ENCODE measurements around the gene PIK3AP1. TPM values are rescaled to one million over a fixed set of nuclear protein-coding genes. Genes with fewer than 3 reads are reported as not detected.
A peak's percentile ranks its signal among the peaks of the same experiment; 100 is the strongest.

PIK3AP1 gene
- total RNA-seq, 1 experiment from 2014 or later: 1.7 TPM

DNA sequence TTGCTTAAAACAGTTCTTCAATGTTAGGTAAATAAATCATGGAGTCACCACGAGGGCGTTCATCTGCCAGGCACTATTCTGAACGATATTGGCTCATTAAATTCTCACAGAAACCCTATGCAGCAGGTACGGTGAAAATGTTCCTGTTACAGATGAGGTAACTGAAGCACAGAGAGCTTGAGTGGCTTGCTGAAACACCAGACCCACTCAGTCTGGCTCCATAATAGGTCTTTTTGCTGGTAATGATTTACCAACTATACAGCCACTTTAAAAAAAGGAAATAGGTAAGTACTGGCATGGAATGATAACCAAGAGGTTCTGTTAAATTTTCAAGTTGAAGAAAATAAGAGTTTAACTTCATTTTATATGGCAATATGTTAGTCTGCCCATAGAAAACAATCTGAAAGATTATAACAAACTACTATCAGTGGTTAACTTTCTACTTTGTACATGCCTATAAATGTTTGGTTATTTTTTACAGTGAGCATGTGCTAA is 132.2 kb downstream of the PIK3AP1 start:
- peaks cover 30% of the 10 kb centered on the region for H3K4me1 ChIP-seq (replicated peaks; ENCODE audit: insufficient read depth)
- no peaks in the 10 kb centered on the region for H3K27me3 ChIP-seq (ENCODE audit: insufficient read depth, low read depth)
- no peak for DNase-seq
- BruUV-seq (replicated peaks): no TSS peak
- peaks cover 8% of the 10 kb centered on the region; the same call in 1 of the 2 replicates for H3F3A ChIP-seq (ENCODE audit: insufficient read depth, low read depth)
- peak overlapping the region; percentile 81; the same call in 1 of the 2 replicates for H2AFZ ChIP-seq
- TF ChIP-seq, protein P1, sequence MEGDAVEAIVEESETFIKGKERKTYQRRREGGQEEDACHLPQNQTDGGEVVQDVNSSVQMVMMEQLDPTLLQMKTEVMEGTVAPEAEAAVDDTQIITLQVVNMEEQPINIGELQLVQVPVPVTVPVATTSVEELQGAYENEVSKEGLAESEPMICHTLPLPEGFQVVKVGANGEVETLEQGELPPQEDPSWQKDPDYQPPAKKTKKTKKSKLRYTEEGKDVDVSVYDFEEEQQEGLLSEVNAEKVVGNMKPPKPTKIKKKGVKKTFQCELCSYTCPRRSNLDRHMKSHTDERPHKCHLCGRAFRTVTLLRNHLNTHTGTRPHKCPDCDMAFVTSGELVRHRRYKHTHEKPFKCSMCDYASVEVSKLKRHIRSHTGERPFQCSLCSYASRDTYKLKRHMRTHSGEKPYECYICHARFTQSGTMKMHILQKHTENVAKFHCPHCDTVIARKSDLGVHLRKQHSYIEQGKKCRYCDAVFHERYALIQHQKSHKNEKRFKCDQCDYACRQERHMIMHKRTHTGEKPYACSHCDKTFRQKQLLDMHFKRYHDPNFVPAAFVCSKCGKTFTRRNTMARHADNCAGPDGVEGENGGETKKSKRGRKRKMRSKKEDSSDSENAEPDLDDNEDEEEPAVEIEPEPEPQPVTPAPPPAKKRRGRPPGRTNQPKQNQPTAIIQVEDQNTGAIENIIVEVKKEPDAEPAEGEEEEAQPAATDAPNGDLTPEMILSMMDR (conservative IDR thresholded peaks at IDR 0.05): no peak
- TF ChIP-seq EZH2 (IDR thresholded peaks at IDR 0.05; ENCODE audit: low read depth): no peak
- ChIA-PET CTCF (no interaction called here), POLR2A (ENCODE audit: unreplicated experiment) (no interaction called here)
- peak overlapping the region; percentile 75 for H3K27ac ChIP-seq
- H3K4me3 ChIP-seq: peak overlapping the region; percentile 91
- H3K79me2 ChIP-seq (ENCODE audit: low read depth): peaks cover 34% of the 10 kb centered on the region
- H4K20me1 ChIP-seq (ENCODE audit: insufficient read depth): peaks cover 27% of the 10 kb centered on the region
- H3K9me2 ChIP-seq (ENCODE audit: insufficient read depth): no peaks in the 10 kb centered on the region
- no peaks in the 10 kb centered on the region for H3K9me3 ChIP-seq (ENCODE audit: insufficient read depth, low read depth)
- intact Hi-C loops (cut with micrococcal nuclease; ENCODE audit: unreplicated experiment): loop anchor here (5.0 kb wide), 2 partner anchors 44 to 244 kb away; partner anchors contain the start of gene LCOR
- no peaks in the 10 kb centered on the region for H3K36me3 ChIP-seq (ENCODE audit: low read depth)
- peak overlapping the region; percentile 89 for H3K4me2 ChIP-seq

DNA sequence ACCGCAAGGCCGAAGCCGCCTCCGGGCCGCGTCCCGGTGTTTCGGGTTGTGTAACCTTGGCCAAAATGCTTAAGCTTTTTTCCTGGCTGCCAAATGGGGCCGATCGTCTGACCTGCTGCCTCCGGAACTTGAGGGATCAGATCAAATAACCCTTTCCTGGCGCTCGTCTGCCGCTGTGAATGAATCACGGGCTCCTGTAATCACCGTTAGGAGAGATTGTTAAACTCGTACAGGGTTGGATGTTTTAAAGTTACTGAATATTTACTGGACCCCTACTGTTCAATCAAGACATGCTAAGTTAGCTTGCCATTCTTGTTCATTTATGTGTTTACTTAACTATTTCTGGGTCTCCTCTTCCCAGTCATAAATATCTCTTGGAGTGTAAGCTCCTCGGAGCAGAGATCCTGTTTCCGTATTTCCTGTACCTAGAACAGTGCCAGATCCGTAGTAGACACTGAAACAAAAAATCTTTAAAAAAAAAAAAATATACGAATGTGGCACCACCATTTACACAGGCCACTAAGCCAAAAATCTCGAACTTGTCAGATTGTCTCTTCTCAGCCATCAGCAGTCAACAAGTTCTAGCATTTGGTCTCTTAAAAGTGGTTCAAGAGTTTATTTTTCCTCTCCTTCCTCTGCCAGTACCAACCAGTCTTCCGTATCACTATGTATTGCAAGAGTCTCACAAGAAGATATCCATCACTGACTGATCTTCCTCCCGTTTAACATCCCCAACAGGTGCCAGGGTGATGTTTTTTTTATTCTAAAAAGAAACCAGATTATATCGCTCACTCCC is 132.9 kb downstream of the PIK3AP1 start:
- TF ChIP-seq EZH2 (IDR thresholded peaks at IDR 0.05; ENCODE audit: low read depth): no peak
- TF ChIP-seq, protein P1 (conservative IDR thresholded peaks at IDR 0.05): no peak
- no peaks in the 10 kb centered on the region for H3K9me3 ChIP-seq (ENCODE audit: insufficient read depth, low read depth)
- ChIA-PET CTCF (interaction anchor here (0.6 kb wide), 1 partner anchor 428 kb away, joined by 3 read pairs; no protein-coding TSS in a partner anchor), POLR2A (ENCODE audit: unreplicated experiment) (no interaction called here)
- H3K79me2 ChIP-seq (ENCODE audit: low read depth): peaks cover 41% of the 10 kb centered on the region
- intact Hi-C loops (cut with micrococcal nuclease; ENCODE audit: unreplicated experiment): loop anchor here (5.0 kb wide), 2 partner anchors 45 to 245 kb away; partner anchors contain the start of gene LCOR
- H2AFZ ChIP-seq: peak overlapping the region; percentile 81
- H3K27ac ChIP-seq: peak overlapping the region; percentile 75
- H3K27me3 ChIP-seq (ENCODE audit: insufficient read depth, low read depth): no peaks in the 10 kb centered on the region
- H3K4me1 ChIP-seq (replicated peaks; ENCODE audit: insufficient read depth): peaks cover 30% of the 10 kb centered on the region
- peak in 1 of 2 experiments; percentile 56 for DNase-seq
- peaks cover 33% of the 10 kb centered on the region for H4K20me1 ChIP-seq (ENCODE audit: insufficient read depth)
- no peaks in the 10 kb centered on the region for H3K36me3 ChIP-seq (ENCODE audit: low read depth)
- BruUV-seq (replicated peaks): TSS peak; percentile 70
- no peaks in the 10 kb centered on the region for H3K9me2 ChIP-seq (ENCODE audit: insufficient read depth)
- peak overlapping the region; percentile 89 for H3K4me2 ChIP-seq
- peak overlapping the region; percentile 91 for H3K4me3 ChIP-seq
- peaks cover 8% of the 10 kb centered on the region; the same call in 1 of the 2 replicates for H3F3A ChIP-seq (ENCODE audit: insufficient read depth, low read depth)

DNA sequence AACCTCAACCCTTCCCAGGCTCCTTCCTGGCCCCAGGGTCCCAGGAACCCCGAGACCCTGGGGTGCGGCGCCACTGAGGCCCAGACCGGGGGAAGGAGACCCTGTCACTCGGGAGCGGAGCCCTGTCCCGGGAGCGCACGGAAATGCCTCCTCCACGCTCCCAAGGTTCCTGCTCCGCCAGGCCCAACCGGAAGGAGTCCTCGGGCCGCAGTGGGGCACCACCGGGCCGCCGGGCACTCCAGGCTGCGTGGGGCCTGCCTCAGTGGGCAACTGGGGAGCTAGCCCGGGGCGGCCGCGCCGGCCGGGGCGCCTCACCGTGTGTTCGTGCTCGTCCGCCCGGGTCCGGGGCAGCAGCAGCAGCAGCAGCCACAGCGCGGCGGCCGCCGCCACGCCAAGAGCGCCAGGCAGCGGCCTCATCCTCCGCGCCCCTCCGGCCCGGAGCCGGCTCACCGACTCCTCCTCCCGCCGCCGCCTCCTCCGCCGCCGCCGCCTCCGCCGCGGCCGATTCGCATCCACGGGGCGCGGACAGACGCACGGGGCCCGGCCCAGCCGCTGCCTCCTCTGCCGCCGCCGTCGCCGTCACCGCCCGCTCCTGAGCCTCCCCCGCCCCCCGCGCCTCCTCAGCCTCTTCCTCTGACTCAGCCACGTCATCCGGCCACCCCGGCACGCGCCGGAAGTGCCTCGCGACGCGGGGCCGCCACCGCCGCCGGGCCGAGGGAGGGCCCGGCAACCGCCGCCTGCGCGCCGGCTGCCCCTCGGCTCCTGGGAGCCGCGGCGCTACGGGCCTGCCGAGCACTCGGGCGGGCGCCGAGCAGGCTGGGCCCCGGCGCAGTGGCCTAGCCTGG is 133.7 kb downstream of the PIK3AP1 start, which contains the start of gene TM9SF3:
TSS of gene TM9SF3 (minus strand) at position 594 of the 845 bp plus-strand sequence. CDS start at position 417, 177 bp downstream.
- Histone ChIP-seq H3K4me2 (peak within 1 kb of the TSS; percentile 97), H3K4me3 (peak within 1 kb of the TSS; percentile 91), H4K20me1 (ENCODE audit: insufficient read depth) (peaks cover 41% of the 10 kb centered on the region), H3K79me2 (ENCODE audit: low read depth) (peaks cover 49% of the 10 kb centered on the region), H3F3A (ENCODE audit: insufficient read depth, low read depth) (peaks cover 8% of the 10 kb centered on the region; the same call in 1 of the 2 replicates), H3K4me1 (replicated peaks; ENCODE audit: insufficient read depth) (peaks cover 30% of the 10 kb centered on the region), H2AFZ (peak within 1 kb of the TSS; percentile 81), H3K27me3 (ENCODE audit: insufficient read depth, low read depth) (no peaks in the 10 kb centered on the region), H3K9me3 (ENCODE audit: insufficient read depth, low read depth) (no peaks in the 10 kb centered on the region), H3K27ac (peak within 1 kb of the TSS; percentile 75), H3K9me2 (ENCODE audit: insufficient read depth) (no peaks in the 10 kb centered on the region), H3K36me3 (ENCODE audit: low read depth) (no peaks in the 10 kb centered on the region)
- intact Hi-C loops (cut with micrococcal nuclease; ENCODE audit: unreplicated experiment): loop anchor here (5.0 kb wide), 2 partner anchors 46 to 246 kb away; partner anchors contain the start of gene LCOR
- no TSS peak for BruUV-seq (replicated peaks)
- TF ChIP-seq, protein P1 (conservative IDR thresholded peaks at IDR 0.05): no peak
- no peak for TF ChIP-seq EZH2 (IDR thresholded peaks at IDR 0.05; ENCODE audit: low read depth)
- peak; percentile 55 to 77 for DNase-seq
- CTCF ChIA-PET: interaction anchor here (0.6 kb wide), 1 partner anchor 429 kb away, joined by 3 read pairs; no protein-coding TSS in a partner anchor
- POLR2A ChIA-PET (ENCODE audit: unreplicated experiment): no interaction called here
